Measurements from ENCODE around the gene C9orf85.

DNA sequence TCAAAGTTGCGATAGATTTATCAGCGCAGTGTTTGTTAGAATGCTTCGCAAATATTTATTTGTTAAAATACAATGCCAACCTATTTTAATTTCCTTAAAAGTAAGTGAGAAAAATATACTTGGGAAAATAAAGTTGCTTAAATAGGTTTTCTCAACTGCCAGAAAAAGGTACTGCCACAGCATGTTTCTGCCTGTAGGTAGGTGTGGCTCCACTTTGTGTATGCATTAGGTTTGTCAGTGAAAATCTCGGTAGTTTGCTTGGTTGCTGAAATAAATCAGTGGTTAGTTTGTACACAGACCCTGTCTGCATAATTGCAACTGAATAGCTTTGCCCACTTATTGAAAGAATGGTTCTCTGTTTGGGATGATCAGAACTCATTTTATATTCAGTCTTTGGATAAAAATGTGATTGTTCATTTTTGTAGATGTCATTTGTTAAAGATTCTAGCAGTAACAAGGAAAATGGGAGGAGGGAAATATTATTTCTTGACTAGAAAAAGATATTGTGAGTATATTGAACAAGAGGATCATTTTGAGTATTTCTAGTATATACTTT, 25.7 kb downstream of the C9orf85 start:
- TF ChIP-seq, protein P1, sequence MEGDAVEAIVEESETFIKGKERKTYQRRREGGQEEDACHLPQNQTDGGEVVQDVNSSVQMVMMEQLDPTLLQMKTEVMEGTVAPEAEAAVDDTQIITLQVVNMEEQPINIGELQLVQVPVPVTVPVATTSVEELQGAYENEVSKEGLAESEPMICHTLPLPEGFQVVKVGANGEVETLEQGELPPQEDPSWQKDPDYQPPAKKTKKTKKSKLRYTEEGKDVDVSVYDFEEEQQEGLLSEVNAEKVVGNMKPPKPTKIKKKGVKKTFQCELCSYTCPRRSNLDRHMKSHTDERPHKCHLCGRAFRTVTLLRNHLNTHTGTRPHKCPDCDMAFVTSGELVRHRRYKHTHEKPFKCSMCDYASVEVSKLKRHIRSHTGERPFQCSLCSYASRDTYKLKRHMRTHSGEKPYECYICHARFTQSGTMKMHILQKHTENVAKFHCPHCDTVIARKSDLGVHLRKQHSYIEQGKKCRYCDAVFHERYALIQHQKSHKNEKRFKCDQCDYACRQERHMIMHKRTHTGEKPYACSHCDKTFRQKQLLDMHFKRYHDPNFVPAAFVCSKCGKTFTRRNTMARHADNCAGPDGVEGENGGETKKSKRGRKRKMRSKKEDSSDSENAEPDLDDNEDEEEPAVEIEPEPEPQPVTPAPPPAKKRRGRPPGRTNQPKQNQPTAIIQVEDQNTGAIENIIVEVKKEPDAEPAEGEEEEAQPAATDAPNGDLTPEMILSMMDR (IDR thresholded peaks at IDR 0.05) = no peak
- no peak for TF ChIP-seq EZH2 (IDR thresholded peaks at IDR 0.05; ENCODE audit: borderline replicate concordance, insufficient read depth, low read depth, low read length, poor library complexity, severe bottlenecking)
